HG03095 (cell line): ENCODE data around the gene ZFYVE26.
"Not testable (repeated sequence)": the region's sequence is repeated elsewhere in the genome, so short reads cannot be mapped to it uniquely, and the experiment has no call there.

Source experiments
- ATAC-seq: cut with Tn5 transposase; IDR thresholded peaks from one replicate; pipeline ENCODE4 v1.9.1; 2021; ENCODE audit warnings: moderate library complexity; ENCODE audit not compliant: unreplicated experiment

Gene ZFYVE26

GRCh38 chr14:67759916-67760315, 56.5 kb downstream of the ZFYVE26 start:
- ATAC-seq = no peak

GRCh38 chr14:67757175-67757574, 59.2 kb downstream of the ZFYVE26 start:
- no peak for ATAC-seq

- no peak for ATAC-seq
Observed at GRCh38 chr14:67756496-67756895, 59.9 kb downstream of the ZFYVE26 start.

GRCh38 chr14:67749341-67750084, 66.9 kb downstream of the ZFYVE26 start:
- ATAC-seq = no peak

GRCh38 chr14:67748312-67748711, 68.1 kb downstream of the ZFYVE26 start:
- ATAC-seq = no peak

GRCh38 chr14:67746927-67747326, 69.5 kb downstream of the ZFYVE26 start:
- no peak for ATAC-seq

- ATAC-seq = no peak
Observed at GRCh38 chr14:67744046-67744445, 72.3 kb downstream of the ZFYVE26 start.

- ATAC-seq = no peak
Observed at GRCh38 chr14:67738740-67739504, 77.5 kb downstream of the ZFYVE26 start.

GRCh38 chr14:67736771-67737170, 79.6 kb downstream of the ZFYVE26 start:
- ATAC-seq = no peak

GRCh38 chr14:67735336-67736147, 80.8 kb downstream of the ZFYVE26 start:
- ATAC-seq = no peak

- no peak for ATAC-seq
Observed at GRCh38 chr14:67734675-67735074, 81.7 kb downstream of the ZFYVE26 start.

GRCh38 chr14:67733616-67734015, 82.8 kb downstream of the ZFYVE26 start:
- no peak for ATAC-seq

- no peak for ATAC-seq
Observed at GRCh38 chr14:67729072-67729885, 87.1 kb downstream of the ZFYVE26 start.

GRCh38 chr14:67728258-67728657, 88.1 kb downstream of the ZFYVE26 start:
- no peak for ATAC-seq

- ATAC-seq = no peak
Observed at GRCh38 chr14:67727361-67727760, 89.0 kb downstream of the ZFYVE26 start.

GRCh38 chr14:67725171-67725570, 91.2 kb downstream of the ZFYVE26 start:
- no peak for ATAC-seq

GRCh38 chr14:67722293-67722692, 94.1 kb downstream of the ZFYVE26 start:
- ATAC-seq = no peak

- no peak for ATAC-seq
Observed at GRCh38 chr14:67721875-67722274, 94.5 kb downstream of the ZFYVE26 start.

- ATAC-seq = no peak
Observed at GRCh38 chr14:67719866-67720265, 96.5 kb downstream of the ZFYVE26 start.

GRCh38 chr14:67719385-67719784, 97.0 kb downstream of the ZFYVE26 start:
- ATAC-seq = not testable (repeated sequence)

GRCh38 chr14:67718265-67718664, 98.1 kb downstream of the ZFYVE26 start:
- ATAC-seq = no peak
